Measurements from ENCODE around the gene KLHDC1.

DNA sequence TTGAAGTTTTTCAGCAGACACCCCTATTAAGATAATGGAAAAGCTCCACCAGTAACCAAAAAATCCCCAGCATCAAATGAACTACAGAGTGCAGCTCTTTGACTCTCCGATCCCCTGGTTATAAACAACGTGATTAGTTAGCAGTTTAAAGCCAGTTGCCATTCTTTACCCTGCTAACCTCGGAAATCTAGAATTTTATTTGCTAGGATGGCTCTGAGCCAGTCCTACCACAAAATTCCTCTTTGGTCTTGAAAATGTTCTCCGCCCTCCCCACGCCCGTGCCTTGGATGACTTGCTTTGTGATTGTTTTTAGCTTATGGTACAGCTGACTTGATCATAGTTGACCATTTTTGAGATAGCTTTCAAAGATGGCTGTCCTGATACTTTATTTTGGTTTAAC is 76.3 kb downstream of the KLHDC1 start:
- TF ChIP-seq SP1 (IDR thresholded peaks at IDR 0.05), result no peak
- TF ChIP-seq TARDBP (IDR thresholded peaks at IDR 0.05), result no peak
- TF ChIP-seq ELF4 (IDR thresholded peaks at IDR 0.05), result no peak
- no peak for TF ChIP-seq SUZ12 (IDR thresholded peaks at IDR 0.05)
- no peak for TF ChIP-seq BHLHE40 (IDR thresholded peaks at IDR 0.05; ENCODE audit: borderline replicate concordance)
- no peak for TF ChIP-seq HDGF (IDR thresholded peaks at IDR 0.05; ENCODE audit: borderline replicate concordance)
- TF ChIP-seq L3MBTL2 (conservative IDR thresholded peaks at IDR 0.05), result no peak
- no peak for TF ChIP-seq ARNT (IDR thresholded peaks at IDR 0.05)
- no peak for TF ChIP-seq NFRKB (IDR thresholded peaks at IDR 0.05)
- TF ChIP-seq LEF1 (IDR thresholded peaks at IDR 0.05; ENCODE audit: borderline replicate concordance), result no peak
- TF ChIP-seq CTBP1 (IDR thresholded peaks at IDR 0.05; ENCODE audit: borderline replicate concordance), result no peak
- TF ChIP-seq FOXM1 (IDR thresholded peaks at IDR 0.05; ENCODE audit: borderline replicate concordance), result no peak
- TF ChIP-seq ZNF384 (IDR thresholded peaks at IDR 0.05), result no peak
- no peak for TF ChIP-seq FOXA1 (IDR thresholded peaks at IDR 0.05)

All from HEK293T (cell line).